Breast epithelium (tissue), 4 donors: ENCODE results near the gene KRTAP9-7. TPM values are rescaled to one million over a fixed set of nuclear protein-coding genes. Genes with fewer than 3 reads are reported as not detected.

ENCODE experiments used
- DNase-seq, 2 donors: peaks; one replicate each; pipeline ENCODE4 v3.0.0-alpha.2; 2019; ENCODE audit warnings: low spot score in 2 of 2
- H3K27ac ChIP-seq, 2 donors: fragments of 200-600 bp; sonication (generic) in 1 of 2; one replicate each; pipeline ENCODE4 v1.5.1; 2016 to 2019; ENCODE audit warnings: mild to moderate bottlenecking in 1 of 2
- H3K27me3 ChIP-seq, 2 donors: fragments of 200-600 bp; sonication (generic) in 1 of 2; one replicate each; pipeline versions ENCODE4 v1.5.1 to v1.6.0; 2017 to 2019; ENCODE audit warnings: control low read depth in 1 of 2, mild to moderate bottlenecking in 1 of 2
- H3K36me3 ChIP-seq: fragments of 200-600 bp; one replicate; pipeline ENCODE4 v1.5.1; 2019
- H3K4me1 ChIP-seq, 2 donors: fragments of 200-600 bp; sonication (generic); one replicate each; pipeline ENCODE4 v1.5.1; 2016 to 2019; ENCODE audit warnings: control low read depth in 1 of 2
- H3K4me3 ChIP-seq, 3 donors: fragments of 200-600 bp; sonication (generic); 1 replicate in 2 of 3; 2 replicates in 1 of 3; pipeline ENCODE4 v1.5.1; 2016 to 2019; ENCODE audit warnings: mild to moderate bottlenecking in 3 of 3, moderate library complexity in 2 of 3
- H3K9me3 ChIP-seq, 2 donors: fragments of 200-600 bp; sonication (generic) in 1 of 2; one replicate each; pipeline ENCODE4 v1.5.1; 2016 to 2019; ENCODE audit warnings: control low read depth in 1 of 2
- CTCF ChIP-seq, 3 donors: fragments of 450-650 bp; IDR thresholded peaks; one replicate each; pipeline ENCODE4 v1.5.1; 2016 to 2017; ENCODE audit warnings: antibody characterized with exemption in 3 of 3, mild to moderate bottlenecking in 3 of 3, moderate library complexity in 3 of 3
- POLR2A ChIP-seq: fragments of 450-650 bp; IDR thresholded peaks from one replicate; pipeline ENCODE4 v1.6.1; 2016; ENCODE audit warnings: antibody characterized with exemption, mild to moderate bottlenecking, moderate library complexity
- POLR2AphosphoS5 ChIP-seq, 3 donors: sonication (generic); formaldehyde crosslinking; IDR thresholded peaks; one replicate each; pipeline ENCODE4 v1.6.1; 2017; ENCODE audit warnings: antibody characterized with exemption in 3 of 3
- intact Hi-C: fragments of 100-400 bp; cut with DNase I; formaldehyde crosslinking; loops from one replicate; pipeline ENCODE4 v1.15.1; 2023; ENCODE audit warnings: low total_unique reads
- total RNA-seq, 3 donors: library from RNA; depleted of rRNA; stranded (reverse); fragments of >200 nt; gene quantifications; one replicate each; pipeline ENCODE4 v1.1.0, GENCODE V29; 2016

Gene KRTAP9-7
- total RNA-seq, 3 donors from 2014 or later: not detected

DNA sequence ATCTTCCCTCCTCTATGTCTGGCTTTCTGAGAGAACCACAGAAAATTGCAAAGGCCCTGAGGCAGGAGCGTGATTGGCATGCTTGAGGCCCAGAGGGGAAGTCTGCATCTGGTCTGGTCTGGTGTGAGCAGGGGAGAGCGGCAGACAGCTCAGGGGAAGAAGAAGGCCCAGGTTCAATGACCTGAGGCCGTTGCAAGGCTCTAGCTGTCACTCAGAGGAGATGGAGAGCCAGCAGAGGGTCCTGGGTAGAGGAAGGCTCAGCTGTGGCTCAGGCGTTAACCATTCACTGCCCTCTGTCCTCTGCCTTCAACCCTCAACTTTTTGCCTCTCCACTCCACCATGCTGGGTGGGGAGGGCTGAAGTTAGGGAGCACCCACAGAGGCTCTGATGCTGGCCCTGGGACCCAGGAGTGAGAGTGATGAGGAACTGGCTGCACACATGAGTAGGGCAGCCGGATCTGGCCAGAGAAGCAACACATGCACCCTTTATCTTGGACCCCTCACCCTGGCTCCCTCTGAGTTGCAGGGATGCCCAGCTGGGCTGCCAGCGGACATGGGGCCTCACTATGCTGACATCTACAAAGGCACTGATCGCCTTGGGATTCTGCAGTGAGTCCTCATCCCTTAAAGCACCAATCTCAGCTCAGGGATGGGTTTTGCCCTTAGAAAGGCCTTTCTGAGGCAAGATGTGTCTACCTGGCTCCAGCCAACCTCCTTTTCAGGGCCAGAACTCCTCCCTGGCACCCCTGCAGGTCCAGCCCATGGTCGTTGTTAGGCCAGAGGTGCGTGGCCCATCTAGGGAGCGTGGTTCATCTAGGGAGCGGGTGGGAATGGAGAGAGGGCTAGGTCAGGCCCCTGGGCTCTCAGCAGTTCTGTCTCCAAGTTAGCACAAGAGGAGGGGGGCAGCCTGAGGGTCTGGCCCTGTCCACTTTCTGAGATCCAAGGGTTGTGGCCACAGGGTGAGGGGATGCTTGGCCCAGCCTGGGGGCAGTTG, 47.7 kb downstream of the KRTAP9-7 start:
- Histone ChIP-seq H3K27ac (peak overlapping the region in 1 of 2 donors; percentile 50), H3K9me3 (peaks cover 0 to 13% of the 10 kb centered on the region in 2 donors), H3K4me1 (no peaks in the 10 kb centered on the region), H3K27me3 (no peaks in the 10 kb centered on the region), H3K36me3 (no peaks in the 10 kb centered on the region), H3K4me3 (no peak overlapping the region)
- no peak for TF ChIP-seq POLR2A
- no peak for TF ChIP-seq POLR2AphosphoS5 (IDR thresholded peaks at IDR 0.05)
- TF ChIP-seq CTCF (IDR thresholded peaks at IDR 0.05): no peak
- no peak for DNase-seq
- intact Hi-C loops: no loop called here

GRCh38 chr17:41324180-41325075, 48.9 kb downstream of the KRTAP9-7 start:
- TF ChIP-seq POLR2AphosphoS5 (IDR thresholded peaks at IDR 0.05): no peak
- peak in 2 of 3 donors; percentile 31 to 58 for TF ChIP-seq CTCF (IDR thresholded peaks at IDR 0.05)
- TF ChIP-seq POLR2A: no peak
- intact Hi-C loops: no loop called here
- peak in 1 of 2 donors; percentile 66 for DNase-seq

DNA sequence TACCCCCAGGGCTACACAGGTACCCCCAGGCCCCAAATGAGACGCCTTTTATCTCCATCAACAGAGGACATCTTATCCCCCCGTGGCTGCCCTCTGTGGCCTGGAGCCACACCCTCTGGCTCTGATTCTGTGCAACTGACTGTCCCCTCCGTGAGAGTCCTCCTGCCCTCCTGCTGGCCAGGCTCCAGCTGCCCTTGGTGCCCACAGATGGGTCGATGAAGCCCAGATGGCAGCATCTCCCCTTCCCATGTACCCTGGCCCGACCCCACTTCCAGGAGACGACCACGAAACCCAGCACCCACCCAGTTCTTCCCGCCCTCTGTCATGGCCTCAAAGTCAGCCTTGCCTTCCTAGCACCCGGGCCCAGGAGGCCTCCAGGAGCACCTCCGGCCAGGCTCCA, 49.6 kb downstream of the KRTAP9-7 start:
- Histone ChIP-seq H3K36me3 (no peaks in the 10 kb centered on the region), H3K4me1 (no peaks in the 10 kb centered on the region), H3K27me3 (no peaks in the 10 kb centered on the region), H3K9me3 (peaks cover 0 to 7% of the 10 kb centered on the region in 2 donors), H3K27ac (no peak overlapping the region), H3K4me3 (no peak overlapping the region)
- DNase-seq: no peak
- intact Hi-C loops: no loop called here
- TF ChIP-seq POLR2A (no peak), POLR2AphosphoS5 (IDR thresholded peaks at IDR 0.05) (no peak), CTCF (IDR thresholded peaks at IDR 0.05) (no peak)

More at GRCh38 chr17:41324180-41325075, 48.9 kb downstream of the KRTAP9-7 start:
- H3K27ac ChIP-seq: peak overlapping the region in 1 of 2 donors; percentile 50
- no peaks in the 10 kb centered on the region for H3K4me1 ChIP-seq
- no peak overlapping the region for H3K4me3 ChIP-seq
- peaks cover 0 to 12% of the 10 kb centered on the region in 2 donors for H3K9me3 ChIP-seq
- no peaks in the 10 kb centered on the region for H3K36me3 ChIP-seq
- no peaks in the 10 kb centered on the region for H3K27me3 ChIP-seq

DNA sequence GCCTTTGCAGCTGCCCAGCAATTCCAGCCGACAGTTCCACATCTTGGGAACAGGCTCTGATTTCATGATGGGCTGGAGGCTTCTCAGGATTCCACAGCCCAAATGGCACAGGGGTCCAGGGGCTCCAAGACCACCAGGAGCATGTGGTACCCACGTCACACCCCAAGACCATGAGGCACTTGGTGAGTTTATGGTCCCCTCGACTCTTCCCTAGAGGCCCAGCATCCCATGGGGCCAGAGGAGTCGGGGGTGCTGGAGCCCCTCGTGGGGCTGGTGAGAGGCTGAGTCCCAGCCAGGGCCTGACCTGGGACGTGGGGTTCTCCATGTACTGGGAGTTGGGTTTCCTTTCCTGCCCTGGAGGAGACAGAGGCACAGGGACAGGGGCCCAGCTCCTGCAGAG, 50.1 kb downstream of the KRTAP9-7 start:
- H3K27me3 ChIP-seq: no peaks in the 10 kb centered on the region
- DNase-seq: no peak
- H3K4me1 ChIP-seq: no peaks in the 10 kb centered on the region
- peaks cover 0 to 2% of the 10 kb centered on the region in 2 donors for H3K9me3 ChIP-seq
- no peak overlapping the region for H3K4me3 ChIP-seq
- H3K27ac ChIP-seq: no peak overlapping the region
- H3K36me3 ChIP-seq: no peaks in the 10 kb centered on the region
- intact Hi-C loops: no loop called here
- no peak for TF ChIP-seq POLR2A
- TF ChIP-seq POLR2AphosphoS5 (IDR thresholded peaks at IDR 0.05): no peak
- no peak for TF ChIP-seq CTCF (IDR thresholded peaks at IDR 0.05)

Other genes starting within 250 kb of the KRTAP9-7 start
- gene KRTAP1-5, start 248.5 kb upstream of the KRTAP9-7 start, total RNA-seq: not detected
- not detected for gene KRTAP1-4, start 245.5 kb upstream of the KRTAP9-7 start, total RNA-seq
- not detected for gene KRTAP1-3, start 240.8 kb upstream of the KRTAP9-7 start, total RNA-seq
- not detected for gene KRTAP1-1, start 234.2 kb upstream of the KRTAP9-7 start, total RNA-seq
- not detected for gene KRTAP2-1, start 228.4 kb upstream of the KRTAP9-7 start, total RNA-seq
- gene KRTAP2-2, start 220.5 kb upstream of the KRTAP9-7 start, total RNA-seq: not detected
- not detected for gene KRTAP2-3, start 215.6 kb upstream of the KRTAP9-7 start, total RNA-seq
- gene KRTAP2-4, start 209.8 kb upstream of the KRTAP9-7 start, total RNA-seq: not detected
- not detected for gene KRTAP4-7, start 191.5 kb upstream of the KRTAP9-7 start, total RNA-seq
- gene KRTAP4-8, start 177.6 kb upstream of the KRTAP9-7 start, total RNA-seq: not detected
- not detected for gene KRTAP4-16, start 173.5 kb upstream of the KRTAP9-7 start, total RNA-seq
- not detected for gene KRTAP4-9, start 170.3 kb upstream of the KRTAP9-7 start, total RNA-seq
- gene KRTAP4-11, start 157.3 kb upstream of the KRTAP9-7 start, total RNA-seq: not detected
- not detected for gene KRTAP4-12, start 151.5 kb upstream of the KRTAP9-7 start, total RNA-seq
- not detected for gene KRTAP4-6, start 135.2 kb upstream of the KRTAP9-7 start, total RNA-seq
- not detected for gene KRTAP4-5, start 125.9 kb upstream of the KRTAP9-7 start, total RNA-seq
- gene KRTAP4-4, start 115.0 kb upstream of the KRTAP9-7 start, total RNA-seq: not detected
- gene KRTAP4-3, start 107.5 kb upstream of the KRTAP9-7 start, total RNA-seq: not detected
- not detected for gene KRTAP4-2, start 97.5 kb upstream of the KRTAP9-7 start, total RNA-seq
- not detected for gene KRTAP4-1, start 90.8 kb upstream of the KRTAP9-7 start, total RNA-seq
- not detected for gene KRTAP9-1, start 85.8 kb upstream of the KRTAP9-7 start, total RNA-seq
- gene KRTAP9-2, start 49.0 kb upstream of the KRTAP9-7 start, total RNA-seq: not detected
- gene KRTAP9-3, start 43.2 kb upstream of the KRTAP9-7 start, total RNA-seq: not detected
- gene KRTAP9-8, start 37.7 kb upstream of the KRTAP9-7 start, total RNA-seq: not detected
- gene KRTAP9-4, start 26.0 kb upstream of the KRTAP9-7 start, total RNA-seq: not detected
- gene KRTAP9-9, start 20.3 kb upstream of the KRTAP9-7 start, total RNA-seq: not detected
- not detected for gene KRTAP9-6, start 10.3 kb upstream of the KRTAP9-7 start, total RNA-seq
- gene KRTAP29-1, start 27.2 kb downstream of the KRTAP9-7 start, total RNA-seq: not detected
- gene KRTAP16-1, start 33.6 kb downstream of the KRTAP9-7 start, total RNA-seq: not detected
- not detected for gene KRTAP17-1, start 40.0 kb downstream of the KRTAP9-7 start, total RNA-seq
- gene KRT33A, start 75.1 kb downstream of the KRTAP9-7 start, total RNA-seq: not detected
- not detected for gene KRT33B, start 94.1 kb downstream of the KRTAP9-7 start, total RNA-seq
- not detected for gene KRT34, start 106.6 kb downstream of the KRTAP9-7 start, total RNA-seq
- gene KRT31, start 121.9 kb downstream of the KRTAP9-7 start, total RNA-seq: not detected
- not detected for gene KRT37, start 148.9 kb downstream of the KRTAP9-7 start, total RNA-seq
- gene KRT38, start 165.3 kb downstream of the KRTAP9-7 start, total RNA-seq: not detected
- under 1 TPM in 2 of 3 donors, not detected in 1; 0.33 to 0.73 TPM for gene KRT32, start 191.7 kb downstream of the KRTAP9-7 start, total RNA-seq
- not detected for gene KRT35, start 205.5 kb downstream of the KRTAP9-7 start, total RNA-seq
- not detected for gene KRT36, start 214.2 kb downstream of the KRTAP9-7 start, total RNA-seq
- 1 to 10 TPM in 1 of 3 donors, not detected in 2; 1.6 TPM for gene KRT13, start 229.9 kb downstream of the KRTAP9-7 start, total RNA-seq
- gene KRT15, start 243.2 kb downstream of the KRTAP9-7 start, total RNA-seq: 1,000 to 10,000 TPM in 1 of 3 donors, 100 to 1,000 TPM in 1, under 1 TPM in 1; 0.80 to 2,244 (median 331) TPM